Erythroblast (primary cell): ENCODE measurements around the gene TSPAN2.

Source experiments
- GATA1 ChIP-seq: IDR thresholded peaks from 2 replicates; pipeline ENCODE4 v1.6.1; 2011; ENCODE audit warnings: low read depth, mild to moderate bottlenecking, control low read depth, low read length, moderate library complexity
- POLR2A ChIP-seq: IDR thresholded peaks from 2 replicates; pipeline ENCODE4 v1.6.1; 2011; ENCODE audit warnings: mild to moderate bottlenecking, low read length

DNA sequence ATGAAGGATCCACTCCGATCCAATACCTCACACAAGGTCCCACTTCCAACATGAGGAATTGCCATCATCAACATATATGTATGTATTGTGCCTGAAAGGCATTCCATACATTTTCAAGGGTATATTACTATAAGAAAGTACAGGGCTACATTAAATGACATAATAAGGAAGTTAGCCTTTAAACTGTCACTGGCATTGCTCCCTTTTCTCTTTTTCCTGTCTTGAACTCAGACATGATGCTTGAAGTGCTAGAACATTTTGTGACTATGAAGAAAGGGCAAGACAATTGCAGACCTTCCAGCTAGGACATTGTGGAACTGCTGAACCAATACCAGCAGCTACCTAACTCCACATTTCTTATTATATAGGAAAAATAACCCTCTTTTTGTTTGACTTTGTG is 2.9 kb upstream of the TSPAN2 start:
- no peak for TF ChIP-seq POLR2A
- TF ChIP-seq GATA1, result no peak
